Urothelium cell line (cell line): ENCODE data around the gene USP2.

Source experiments
- DNase-seq: peaks from one replicate; pipeline ENCODE4 v3.0.0; 2011; ENCODE audit warnings: low spot score, mixed read lengths
- FAIRE-seq: peaks from 2 replicates; lab custom pipeline; 2011; peaks lifted over from hg19 to GRCh38; lab: Jason Lieb, UNC

The USP2 gene

DNA sequence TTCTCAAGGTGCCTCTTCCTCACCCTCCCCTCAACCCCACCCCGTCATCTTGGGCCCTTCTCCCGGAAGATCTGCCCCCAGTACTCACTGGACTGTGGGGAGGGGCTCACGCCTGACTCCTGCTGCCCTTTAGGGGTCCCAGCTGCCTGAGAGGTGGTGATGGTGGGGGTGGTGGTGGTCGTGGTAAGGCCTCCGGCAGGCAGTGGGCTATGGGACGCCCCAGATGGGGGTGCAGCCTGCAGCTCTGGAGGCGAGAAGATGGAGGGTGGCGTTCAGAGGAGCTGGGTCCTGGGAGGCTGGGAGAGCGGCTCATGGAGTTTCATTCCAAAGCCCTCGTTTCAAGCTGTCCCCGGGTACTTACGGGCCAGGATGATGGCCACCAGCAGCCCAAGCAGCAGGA is 35.8 kb downstream of the USP2 start:
- FAIRE-seq = no peak
- DNase-seq = no peak

- FAIRE-seq (no peak), DNase-seq (no peak)
Observed at GRCh38 chr11:119344291-119345010, 37.0 kb downstream of the USP2 start.

GRCh38 chr11:119343726-119344125 is 37.8 kb downstream of the USP2 start:
- no peak for DNase-seq
- FAIRE-seq = no peak

DNA sequence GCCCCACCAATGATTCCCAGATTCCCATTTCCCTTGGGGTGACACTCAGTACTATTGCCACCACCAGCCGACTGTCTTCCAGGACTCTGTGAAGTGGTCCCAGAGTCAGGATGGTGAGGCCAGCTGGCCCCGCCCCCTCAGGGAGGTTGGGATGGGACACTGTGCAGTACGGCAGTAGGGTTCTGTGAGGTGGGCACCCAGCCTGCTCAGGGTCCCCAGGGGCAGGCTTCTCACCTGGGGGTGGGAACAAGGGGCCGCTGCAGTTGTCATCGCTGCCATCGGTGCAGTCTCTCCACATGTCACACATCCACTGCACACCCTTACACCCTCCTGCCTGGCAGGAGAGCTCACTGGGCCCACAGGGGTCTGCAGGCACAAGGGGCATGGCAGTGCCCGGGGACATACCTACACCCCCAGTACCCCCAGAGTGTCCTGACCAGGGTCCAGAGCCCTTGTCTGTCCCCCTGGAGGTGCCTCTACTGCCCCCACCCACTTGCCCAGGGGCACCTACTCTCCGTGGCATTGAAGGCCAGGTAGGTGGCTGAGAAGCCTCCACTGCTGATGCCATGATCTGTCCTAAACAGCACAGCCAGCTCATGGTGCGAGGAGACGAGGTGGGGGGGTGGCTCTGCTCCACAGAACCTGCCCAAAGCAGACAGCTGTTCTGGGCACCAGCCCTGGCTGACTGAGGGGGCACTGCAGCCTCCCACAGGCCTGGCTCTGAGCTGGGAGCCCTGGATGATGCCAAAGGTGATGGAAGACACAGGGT is 38.9 kb downstream of the USP2 start:
- FAIRE-seq = no peak
- no peak for DNase-seq

GRCh38 chr11:119342023-119342300 is 39.5 kb downstream of the USP2 start:
- no peak for DNase-seq

GRCh38 chr11:119341222-119342022 is 40.1 kb downstream of the USP2 start:
- no peak for DNase-seq

More at GRCh38 chr11:119342023-119342300, 39.5 kb downstream of the USP2 start:
- FAIRE-seq = no peak

DNA sequence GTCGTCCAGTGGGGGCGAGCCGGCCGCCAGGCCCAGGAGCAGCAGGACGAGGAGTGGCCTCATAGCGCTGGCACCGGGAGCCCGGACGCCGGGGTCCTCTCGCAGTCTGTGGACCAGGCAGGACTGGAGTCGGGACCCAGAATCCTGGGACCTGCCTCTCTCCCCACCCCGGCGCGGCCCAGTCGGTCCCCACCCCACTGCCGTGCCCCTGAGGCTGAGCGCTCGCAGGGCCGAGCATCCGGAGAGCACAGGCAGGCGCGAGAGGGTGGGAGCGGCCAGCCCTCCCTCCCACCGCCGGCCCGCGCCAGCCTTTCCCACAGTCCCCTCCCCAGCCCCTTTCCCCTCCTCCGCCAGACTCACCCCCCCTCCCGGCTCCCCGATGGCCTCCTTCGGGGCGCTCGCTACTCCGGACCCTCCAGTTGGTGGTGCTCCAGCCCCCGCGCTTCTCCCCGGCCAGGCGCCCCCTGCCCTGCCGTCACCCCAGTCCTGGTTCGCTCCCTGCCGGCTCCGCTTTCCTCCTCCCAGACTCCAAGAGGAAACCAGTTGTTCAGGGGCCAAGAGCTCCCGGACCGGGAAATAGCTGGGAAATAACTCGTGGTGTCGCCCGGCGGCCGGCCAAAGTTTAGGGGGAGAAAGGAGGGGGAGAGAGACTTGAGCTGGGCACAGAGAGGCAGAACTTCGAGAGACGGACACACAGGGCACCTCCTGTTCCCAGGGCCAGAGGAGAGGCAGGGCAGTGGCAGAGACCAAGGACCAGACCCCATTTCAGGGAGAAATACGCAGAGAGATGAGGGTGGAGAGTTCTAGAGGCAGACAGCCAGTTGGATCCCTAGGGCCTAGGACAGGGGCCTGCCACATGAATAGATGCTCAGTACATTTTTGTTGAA is 40.9 kb downstream of the USP2 start, which contains the start of gene C1QTNF5:
C1QTNF5 (minus strand) TSS at position 549 of the 887 bp plus-strand sequence; CDS start at position 63, 486 bp downstream.
- DNase-seq = no peak
- FAIRE-seq = no peak

More at GRCh38 chr11:119341222-119342022, 40.1 kb downstream of the USP2 start:
- FAIRE-seq = no peak

DNA sequence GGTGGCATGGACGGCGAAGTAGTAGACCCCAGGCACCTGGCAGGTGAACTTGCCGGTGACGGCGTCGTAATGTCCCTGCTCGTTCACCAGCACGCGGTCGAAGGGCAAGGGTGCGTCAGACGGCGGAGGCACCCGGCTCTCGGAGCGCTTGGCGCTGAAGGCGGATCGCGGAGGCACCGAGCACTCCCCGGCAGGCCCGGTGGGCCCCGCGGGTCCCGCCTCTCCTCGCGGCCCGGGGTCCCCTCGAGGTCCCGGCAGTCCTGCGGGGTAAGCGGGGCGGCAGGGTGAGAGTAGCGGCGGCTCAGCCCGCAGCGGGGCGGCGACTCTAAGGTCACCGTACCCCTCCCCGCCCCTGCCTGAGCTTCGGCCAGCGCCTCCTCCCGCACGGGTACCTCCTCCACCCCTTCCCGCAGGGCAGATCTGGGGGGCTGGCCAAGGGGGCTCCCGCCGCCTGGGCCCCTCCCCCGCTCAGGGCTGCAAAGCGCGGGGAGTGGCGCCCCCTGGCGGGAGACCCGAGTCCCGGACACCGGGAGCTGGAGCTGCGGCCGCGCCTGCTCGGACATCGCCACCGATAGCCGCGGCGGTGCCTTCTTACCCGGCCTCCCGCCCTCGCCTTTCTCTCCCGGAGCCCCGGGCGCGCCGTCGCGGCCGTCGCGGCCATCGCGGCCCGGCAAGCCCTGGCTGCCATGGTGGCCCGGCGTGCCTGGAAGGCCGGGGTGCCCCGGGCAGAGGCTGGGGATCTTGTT is 41.7 kb downstream of the USP2 start:
- DNase-seq (no peak), FAIRE-seq (no peak)

- DNase-seq (no peak), FAIRE-seq (no peak)
Observed at GRCh38 chr11:119338965-119339588, 42.4 kb downstream of the USP2 start.

- FAIRE-seq = no peak
- peak; percentile 78 for DNase-seq
Observed at GRCh38 chr11:119338318-119338890, 43.1 kb downstream of the USP2 start.

- peak; percentile 79 for FAIRE-seq
Observed at GRCh38 chr11:119337581-119338317, 43.7 kb downstream of the USP2 start.

GRCh38 chr11:119336744-119337469 is 44.6 kb downstream of the USP2 start:
- no peak for DNase-seq
- FAIRE-seq = no peak

More at GRCh38 chr11:119337581-119338317, 43.7 kb downstream of the USP2 start:
- peak; percentile 62 for DNase-seq

GRCh38 chr11:119335655-119336543 is 45.6 kb downstream of the USP2 start:
- DNase-seq = no peak

DNA sequence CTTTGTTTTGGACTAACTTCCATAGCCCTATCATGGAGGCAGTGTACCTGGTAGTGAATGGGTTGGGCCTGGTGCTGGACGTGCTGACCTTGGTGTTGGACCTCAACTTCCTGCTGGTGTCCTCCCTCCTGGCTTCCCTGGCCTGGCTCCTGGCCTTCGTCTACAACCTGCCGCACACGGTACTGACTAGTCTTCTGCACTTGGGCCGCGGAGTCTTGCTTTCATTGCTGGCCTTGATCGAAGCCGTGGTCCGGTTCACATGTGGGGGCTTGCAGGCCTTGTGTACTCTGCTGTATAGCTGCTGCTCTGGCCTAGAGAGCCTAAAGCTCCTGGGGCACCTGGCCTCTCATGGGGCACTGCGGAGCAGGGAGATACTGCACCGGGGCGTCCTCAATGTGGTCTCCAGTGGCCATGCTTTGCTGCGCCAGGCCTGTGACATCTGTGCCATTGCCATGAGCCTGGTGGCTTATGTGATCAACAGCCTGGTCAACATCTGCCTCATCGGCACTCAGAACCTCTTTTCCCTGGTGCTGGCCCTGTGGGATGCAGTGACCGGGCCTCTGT is 46.3 kb downstream of the USP2 start:
- FAIRE-seq (no peak), DNase-seq (no peak)

More at GRCh38 chr11:119335655-119336543, 45.6 kb downstream of the USP2 start:
- no peak for FAIRE-seq

- DNase-seq = peak; percentile 93
- no peak for FAIRE-seq
Observed at GRCh38 chr11:119334174-119334930, 47.1 kb downstream of the USP2 start, which contains the start of gene RNF26. TSS of gene RNF26 (plus strand) at chr11:119334527. CDS start at chr11:119335123, 596 bp downstream.
